ENCODE data around the gene CEP350.

DNA sequence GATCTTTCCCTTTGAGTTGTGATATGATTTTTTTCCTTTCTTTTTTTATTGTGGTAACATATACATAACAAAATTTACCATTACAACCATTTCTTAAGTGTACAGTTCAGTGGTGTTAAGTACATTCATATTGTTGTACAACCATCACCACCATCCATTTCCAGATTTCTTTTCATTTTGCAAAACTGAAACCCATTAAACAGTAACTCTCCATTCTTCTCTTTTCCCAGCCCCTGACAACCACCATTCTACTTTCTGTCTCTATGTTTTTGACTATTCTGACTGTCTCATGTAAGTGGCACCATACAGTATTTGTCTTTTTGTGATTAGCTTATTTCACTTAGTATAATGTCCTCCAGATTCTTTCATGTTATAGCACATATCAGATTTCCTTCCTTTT is 30.3 kb downstream of the CEP350 start:
- no peak for TF ChIP-seq EZH2phosphoT487 (IDR thresholded peaks at IDR 0.05; ENCODE audit: borderline replicate concordance, low read depth, low read length)
- TF ChIP-seq, protein P1, sequence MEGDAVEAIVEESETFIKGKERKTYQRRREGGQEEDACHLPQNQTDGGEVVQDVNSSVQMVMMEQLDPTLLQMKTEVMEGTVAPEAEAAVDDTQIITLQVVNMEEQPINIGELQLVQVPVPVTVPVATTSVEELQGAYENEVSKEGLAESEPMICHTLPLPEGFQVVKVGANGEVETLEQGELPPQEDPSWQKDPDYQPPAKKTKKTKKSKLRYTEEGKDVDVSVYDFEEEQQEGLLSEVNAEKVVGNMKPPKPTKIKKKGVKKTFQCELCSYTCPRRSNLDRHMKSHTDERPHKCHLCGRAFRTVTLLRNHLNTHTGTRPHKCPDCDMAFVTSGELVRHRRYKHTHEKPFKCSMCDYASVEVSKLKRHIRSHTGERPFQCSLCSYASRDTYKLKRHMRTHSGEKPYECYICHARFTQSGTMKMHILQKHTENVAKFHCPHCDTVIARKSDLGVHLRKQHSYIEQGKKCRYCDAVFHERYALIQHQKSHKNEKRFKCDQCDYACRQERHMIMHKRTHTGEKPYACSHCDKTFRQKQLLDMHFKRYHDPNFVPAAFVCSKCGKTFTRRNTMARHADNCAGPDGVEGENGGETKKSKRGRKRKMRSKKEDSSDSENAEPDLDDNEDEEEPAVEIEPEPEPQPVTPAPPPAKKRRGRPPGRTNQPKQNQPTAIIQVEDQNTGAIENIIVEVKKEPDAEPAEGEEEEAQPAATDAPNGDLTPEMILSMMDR (conservative IDR thresholded peaks at IDR 0.05; ENCODE audit: low read length): no peak
